Measurements from ENCODE around the gene ARF1.
"Not testable (repeated sequence)": the region's sequence is repeated elsewhere in the genome, so short reads cannot be mapped to it uniquely, and the experiment has no call there.

The ARF1 gene

GRCh38 chr1:228102791-228103620 is 20.5 kb downstream of the ARF1 start, which contains the start of gene C1orf35:
Gene C1orf35 (minus strand): TSS chr1:228103325. CDS start chr1:228103227, 98 bp downstream.
- peak within 1 kb of the TSS; percentile 96 for H3K27ac Mint-ChIP-seq
- DNase-seq (ENCODE audit: low spot score), result peak; percentile 96
- H3K9me3 Mint-ChIP-seq, result no peaks in the 10 kb centered on the region
- peak within 1 kb of the TSS; percentile 92 for H3K4me3 Mint-ChIP-seq
- H3K36me3 Mint-ChIP-seq (ENCODE audit: low read depth), result peaks cover 25% of the 10 kb centered on the region
- H3K27me3 Mint-ChIP-seq (ENCODE audit: low read depth), result no peaks in the 10 kb centered on the region
- H3K4me1 Mint-ChIP-seq (ENCODE audit: low read depth), result peaks cover 18% of the 10 kb centered on the region

- H3K36me3 Mint-ChIP-seq (ENCODE audit: low read depth), result peaks cover 15% of the 10 kb centered on the region
- H3K4me1 Mint-ChIP-seq (ENCODE audit: low read depth), result peaks cover 25% of the 10 kb centered on the region
- peak overlapping the region; percentile 92 for H3K4me3 Mint-ChIP-seq
- peak overlapping the region; percentile 96 for H3K27ac Mint-ChIP-seq
- DNase-seq (ENCODE audit: low spot score), result no peak
- H3K9me3 Mint-ChIP-seq, result no peaks in the 10 kb centered on the region
- no peaks in the 10 kb centered on the region for H3K27me3 Mint-ChIP-seq (ENCODE audit: low read depth)
Observed at GRCh38 chr1:228104526-228105269, 22.2 kb downstream of the ARF1 start.

- Mint-ChIP-seq H3K36me3 (ENCODE audit: low read depth) (peaks cover 10% of the 10 kb centered on the region), H3K9me3 (no peaks in the 10 kb centered on the region), H3K4me1 (ENCODE audit: low read depth) (peaks cover 31% of the 10 kb centered on the region), H3K27ac (peak overlapping the region; percentile 45), H3K27me3 (ENCODE audit: low read depth) (no peaks in the 10 kb centered on the region), H3K4me3 (no peak overlapping the region)
- DNase-seq (ENCODE audit: low spot score), result no peak
Observed at GRCh38 chr1:228105270-228105995, 22.9 kb downstream of the ARF1 start.

GRCh38 chr1:228105996-228106799 is 23.7 kb downstream of the ARF1 start:
- peaks cover 10% of the 10 kb centered on the region for H3K36me3 Mint-ChIP-seq (ENCODE audit: low read depth)
- H3K27ac Mint-ChIP-seq, result peak overlapping the region; percentile 55
- H3K4me3 Mint-ChIP-seq, result peak overlapping the region; percentile 27
- peaks cover 33% of the 10 kb centered on the region for H3K4me1 Mint-ChIP-seq (ENCODE audit: low read depth)
- H3K9me3 Mint-ChIP-seq, result no peaks in the 10 kb centered on the region
- DNase-seq (ENCODE audit: low spot score), result no peak
- no peaks in the 10 kb centered on the region for H3K27me3 Mint-ChIP-seq (ENCODE audit: low read depth)

GRCh38 chr1:228106800-228107054 is 24.2 kb downstream of the ARF1 start:
- no peak overlapping the region for H3K27ac Mint-ChIP-seq
- H3K4me3 Mint-ChIP-seq, result peak overlapping the region; percentile 27
- peaks cover 29% of the 10 kb centered on the region for H3K4me1 Mint-ChIP-seq (ENCODE audit: low read depth)
- no peaks in the 10 kb centered on the region for H3K27me3 Mint-ChIP-seq (ENCODE audit: low read depth)
- H3K9me3 Mint-ChIP-seq, result no peaks in the 10 kb centered on the region
- H3K36me3 Mint-ChIP-seq (ENCODE audit: low read depth), result peaks cover 8% of the 10 kb centered on the region
- no peak for DNase-seq (ENCODE audit: low spot score)

- Mint-ChIP-seq H3K9me3 (no peaks in the 10 kb centered on the region), H3K4me1 (ENCODE audit: low read depth) (peaks cover 29% of the 10 kb centered on the region), H3K4me3 (peak overlapping the region; percentile 92), H3K27me3 (ENCODE audit: low read depth) (no peaks in the 10 kb centered on the region), H3K27ac (peak overlapping the region; percentile 95), H3K36me3 (ENCODE audit: low read depth) (peaks cover 8% of the 10 kb centered on the region)
- DNase-seq (ENCODE audit: low spot score), result no peak
Observed at GRCh38 chr1:228107636-228108035, 25.1 kb downstream of the ARF1 start.

GRCh38 chr1:228108055-228108690 is 25.7 kb downstream of the ARF1 start:
- Mint-ChIP-seq H3K27ac (peak overlapping the region; percentile 95), H3K9me3 (no peaks in the 10 kb centered on the region), H3K36me3 (ENCODE audit: low read depth) (peaks cover 8% of the 10 kb centered on the region), H3K4me3 (peak overlapping the region; percentile 92), H3K27me3 (ENCODE audit: low read depth) (no peaks in the 10 kb centered on the region), H3K4me1 (ENCODE audit: low read depth) (peaks cover 29% of the 10 kb centered on the region)
- DNase-seq (ENCODE audit: low spot score), result no peak

- H3K27me3 Mint-ChIP-seq (ENCODE audit: low read depth), result no peaks in the 10 kb centered on the region
- H3K9me3 Mint-ChIP-seq, result no peaks in the 10 kb centered on the region
- peaks cover 6% of the 10 kb centered on the region for H3K36me3 Mint-ChIP-seq (ENCODE audit: low read depth)
- peaks cover 24% of the 10 kb centered on the region for H3K4me1 Mint-ChIP-seq (ENCODE audit: low read depth)
- H3K4me3 Mint-ChIP-seq, result peak overlapping the region; percentile 92
- DNase-seq (ENCODE audit: low spot score), result no peak
- H3K27ac Mint-ChIP-seq, result peak overlapping the region; percentile 95
Observed at GRCh38 chr1:228108742-228109072, 26.2 kb downstream of the ARF1 start.

GRCh38 chr1:228109073-228109961 is 26.8 kb downstream of the ARF1 start, which contains the start of gene MRPL55:
Gene MRPL55 (minus strand): TSS chr1:228109299. CDS start chr1:228108260, 1,039 bp downstream.
- H3K36me3 Mint-ChIP-seq (ENCODE audit: low read depth), result peaks cover 6% of the 10 kb centered on the region
- peaks cover 20% of the 10 kb centered on the region for H3K4me1 Mint-ChIP-seq (ENCODE audit: low read depth)
- H3K4me3 Mint-ChIP-seq, result peak within 1 kb of the TSS; percentile 92
- H3K27me3 Mint-ChIP-seq (ENCODE audit: low read depth), result no peaks in the 10 kb centered on the region
- no peaks in the 10 kb centered on the region for H3K9me3 Mint-ChIP-seq
- peak within 1 kb of the TSS; percentile 95 for H3K27ac Mint-ChIP-seq
- peak; percentile 98 for DNase-seq (ENCODE audit: low spot score)

- H3K27ac Mint-ChIP-seq, result peak overlapping the region; percentile 95
- H3K9me3 Mint-ChIP-seq, result no peaks in the 10 kb centered on the region
- H3K4me3 Mint-ChIP-seq, result peak overlapping the region; percentile 92
- no peaks in the 10 kb centered on the region for H3K27me3 Mint-ChIP-seq (ENCODE audit: low read depth)
- H3K4me1 Mint-ChIP-seq (ENCODE audit: low read depth), result peaks cover 16% of the 10 kb centered on the region
- H3K36me3 Mint-ChIP-seq (ENCODE audit: low read depth), result peaks cover 6% of the 10 kb centered on the region
- DNase-seq (ENCODE audit: low spot score), result no peak
Observed at GRCh38 chr1:228109962-228110488, 27.5 kb downstream of the ARF1 start.

GRCh38 chr1:228110556-228110955 is 28.0 kb downstream of the ARF1 start:
- DNase-seq (ENCODE audit: low spot score), result no peak
- Mint-ChIP-seq H3K4me3 (peak overlapping the region; percentile 7), H3K9me3 (no peaks in the 10 kb centered on the region), H3K27ac (no peak overlapping the region), H3K4me1 (ENCODE audit: low read depth) (peaks cover 16% of the 10 kb centered on the region), H3K27me3 (ENCODE audit: low read depth) (no peaks in the 10 kb centered on the region), H3K36me3 (ENCODE audit: low read depth) (peaks cover 6% of the 10 kb centered on the region)

- H3K36me3 Mint-ChIP-seq (ENCODE audit: low read depth); H3K27me3 Mint-ChIP-seq (ENCODE audit: low read depth); H3K9me3 Mint-ChIP-seq; H3K27ac Mint-ChIP-seq; DNase-seq (ENCODE audit: low spot score); H3K4me3 Mint-ChIP-seq: not testable (repeated sequence)
- H3K4me1 Mint-ChIP-seq (ENCODE audit: low read depth), result peaks cover 16% of the 10 kb centered on the region
Observed at GRCh38 chr1:228111315-228111714, 28.8 kb downstream of the ARF1 start.

All from T-helper 2 cell treated with Interferon-gamma antibody and Interleukin-4, amounts not matched to agents 5 μg/mL and 100 μg/mL, for 36 hours (primary cell).